Left lung (tissue), 10 donors: ENCODE data around the gene KIF2A. TPM values are rescaled to one million over a fixed set of nuclear protein-coding genes. Genes with fewer than 3 reads are reported as not detected.

ENCODE experiments used
- ATAC-seq: fragments of 200-7000 bp; cut with Tn5 transposase; one replicate; pipeline ENCODE4 v1.9.1; 2020; ENCODE audit warnings: moderate library complexity
- DNase-seq, 4 donors: peaks; one replicate each; pipeline ENCODE4 v3.0.0-alpha.2; 2013 to 2020
- H3K27ac ChIP-seq, 2 donors: fragments of 200-600 bp; sonication (generic) in 1 of 2; one replicate each; pipeline versions ENCODE4 v1.5.0 to v1.8.0; 2020 to 2021
- H3K27me3 ChIP-seq, 2 donors: fragments of 200-600 bp; sonication (generic) in 1 of 2; one replicate each; pipeline versions ENCODE4 v1.5.0 to v1.8.0; 2020 to 2021
- H3K36me3 ChIP-seq, 2 donors: fragments of 200-600 bp; sonication (generic) in 1 of 2; one replicate each; pipeline versions ENCODE4 v1.5.0 to v1.8.0; 2020 to 2021
- H3K4me1 ChIP-seq, 2 donors: fragments of 200-600 bp; one replicate each; pipeline ENCODE4 v1.8.0; 2021
- H3K4me3 ChIP-seq, 2 donors: fragments of 200-600 bp; sonication (generic) in 1 of 2; one replicate each; pipeline versions ENCODE4 v1.5.0 to v1.8.0; 2020 to 2021; ENCODE audit warnings: mild to moderate bottlenecking in 1 of 2
- H3K9me3 ChIP-seq, 2 donors: fragments of 200-600 bp; sonication (generic) in 1 of 2; one replicate each; pipeline versions ENCODE4 v1.5.0 to v1.8.0; 2020 to 2021
- intact Hi-C, 2 donors: fragments of 100-400 bp; cut with DNase I; formaldehyde crosslinking; loops; one replicate each; pipeline versions ENCODE4 v1.11.2 to v1.14.2; 2022
- polyA plus RNA-seq, 6 donors: library from polyadenylated mRNA; unstranded; fragments of 120-200 nt; gene quantifications; one replicate each; pipeline ENCODE4 v1.2.1, GENCODE V29; 2013; ENCODE audit not compliant: insufficient read length in 6 of 6
- total RNA-seq, 2 donors: library from RNA; stranded (reverse); fragmentation: NEBNext Ultra II Directional; extraction: Animal tissue kit (Norgen Biotek cat#: 25700); gene quantifications; one replicate each; pipeline ENCODE4 v1.2.1, GENCODE V29; 2021
- TF ChIP-seq, protein P1 (sequence below), 2 donors: fragments of 200-600 bp; sonication (generic) in 1 of 2; IDR thresholded peaks; one replicate each; pipeline versions ENCODE4 v1.5.0 to v1.8.0; 2021; ENCODE audit warnings: antibody characterized with exemption in 2 of 2
- donor health status: DM: no; HTN: yes; CAD: no.
- donor health status: DM: no; HTN: no; CAD: no.

KIF2A gene
- total and polyA plus RNA-seq, 8 donors = 26.3 to 48.3 (median 43.0) TPM

DNA sequence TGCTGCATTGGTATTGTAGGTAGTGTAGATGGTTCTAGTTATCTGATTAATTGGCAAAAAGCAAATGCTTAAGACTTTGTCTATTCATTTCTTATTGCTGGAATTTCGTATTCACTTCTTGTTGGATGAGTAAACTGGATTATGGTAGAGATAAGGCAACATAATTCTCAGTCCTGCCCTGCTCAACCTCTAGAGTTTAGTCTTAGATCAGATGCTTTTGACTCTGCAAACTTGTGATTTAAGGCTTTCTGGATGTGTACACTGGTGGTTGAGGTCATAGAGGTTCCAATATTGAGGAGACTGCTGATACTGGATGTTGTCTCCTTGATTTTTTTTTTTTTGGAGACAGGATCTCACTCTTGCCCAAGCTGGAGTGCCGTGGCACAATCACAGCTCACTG is 35.0 kb downstream of the KIF2A start:
- intact Hi-C loops = no loop called here
- H3K4me3 ChIP-seq = no peak overlapping the region

DNA sequence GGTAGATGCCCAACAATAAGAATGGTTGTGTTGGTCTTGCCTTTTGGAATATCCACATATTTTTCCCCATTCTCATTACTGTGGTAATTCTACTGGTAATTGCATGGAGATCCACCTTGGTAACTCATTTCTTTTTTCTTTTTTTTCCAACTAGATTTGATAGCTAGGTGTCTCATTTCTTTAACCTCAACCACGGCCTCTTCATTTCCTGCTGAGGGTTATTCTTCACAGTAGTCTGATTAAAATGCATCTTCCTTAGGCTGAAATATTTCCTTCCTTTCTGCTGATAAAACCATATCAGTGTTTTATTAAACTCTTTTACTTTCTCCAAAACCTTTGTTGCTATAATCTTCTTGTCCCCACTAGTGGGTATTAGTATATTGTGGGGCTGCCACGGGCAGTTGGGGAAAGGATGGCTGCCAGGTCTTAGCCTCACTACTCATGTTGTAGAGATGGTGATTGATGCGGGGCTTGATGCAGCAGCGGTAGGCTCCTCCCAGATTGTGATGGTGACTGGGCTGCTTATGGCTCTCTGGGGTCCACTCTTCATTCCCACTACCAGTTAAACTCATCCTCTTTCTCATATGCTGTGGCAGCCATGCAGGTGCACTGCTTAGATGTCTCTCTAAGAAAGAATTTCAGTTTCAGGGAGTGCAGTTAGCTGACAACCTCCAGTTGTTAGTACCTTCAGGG is 35.9 kb downstream of the KIF2A start:
- no peaks in the 10 kb centered on the region for H3K36me3 ChIP-seq
- no peak overlapping the region for H3K27ac ChIP-seq
- H3K27me3 ChIP-seq = no peaks in the 10 kb centered on the region
- ATAC-seq = no peak
- DNase-seq = no peak
- TF ChIP-seq, protein P1, sequence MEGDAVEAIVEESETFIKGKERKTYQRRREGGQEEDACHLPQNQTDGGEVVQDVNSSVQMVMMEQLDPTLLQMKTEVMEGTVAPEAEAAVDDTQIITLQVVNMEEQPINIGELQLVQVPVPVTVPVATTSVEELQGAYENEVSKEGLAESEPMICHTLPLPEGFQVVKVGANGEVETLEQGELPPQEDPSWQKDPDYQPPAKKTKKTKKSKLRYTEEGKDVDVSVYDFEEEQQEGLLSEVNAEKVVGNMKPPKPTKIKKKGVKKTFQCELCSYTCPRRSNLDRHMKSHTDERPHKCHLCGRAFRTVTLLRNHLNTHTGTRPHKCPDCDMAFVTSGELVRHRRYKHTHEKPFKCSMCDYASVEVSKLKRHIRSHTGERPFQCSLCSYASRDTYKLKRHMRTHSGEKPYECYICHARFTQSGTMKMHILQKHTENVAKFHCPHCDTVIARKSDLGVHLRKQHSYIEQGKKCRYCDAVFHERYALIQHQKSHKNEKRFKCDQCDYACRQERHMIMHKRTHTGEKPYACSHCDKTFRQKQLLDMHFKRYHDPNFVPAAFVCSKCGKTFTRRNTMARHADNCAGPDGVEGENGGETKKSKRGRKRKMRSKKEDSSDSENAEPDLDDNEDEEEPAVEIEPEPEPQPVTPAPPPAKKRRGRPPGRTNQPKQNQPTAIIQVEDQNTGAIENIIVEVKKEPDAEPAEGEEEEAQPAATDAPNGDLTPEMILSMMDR (IDR thresholded peaks at IDR 0.05) = no peak
- H3K4me1 ChIP-seq = no peaks in the 10 kb centered on the region
- no peak overlapping the region for H3K4me3 ChIP-seq
- H3K9me3 ChIP-seq = no peaks in the 10 kb centered on the region
- intact Hi-C loops = no loop called here

More for the DNA sequence above, 35.0 kb downstream of the KIF2A start:
- Histone ChIP-seq H3K36me3 (no peaks in the 10 kb centered on the region), H3K9me3 (no peaks in the 10 kb centered on the region), H3K27ac (no peak overlapping the region), H3K27me3 (no peaks in the 10 kb centered on the region), H3K4me1 (no peaks in the 10 kb centered on the region)
- TF ChIP-seq, protein P1 (IDR thresholded peaks at IDR 0.05) = no peak
- ATAC-seq = no peak
- no peak for DNase-seq

DNA sequence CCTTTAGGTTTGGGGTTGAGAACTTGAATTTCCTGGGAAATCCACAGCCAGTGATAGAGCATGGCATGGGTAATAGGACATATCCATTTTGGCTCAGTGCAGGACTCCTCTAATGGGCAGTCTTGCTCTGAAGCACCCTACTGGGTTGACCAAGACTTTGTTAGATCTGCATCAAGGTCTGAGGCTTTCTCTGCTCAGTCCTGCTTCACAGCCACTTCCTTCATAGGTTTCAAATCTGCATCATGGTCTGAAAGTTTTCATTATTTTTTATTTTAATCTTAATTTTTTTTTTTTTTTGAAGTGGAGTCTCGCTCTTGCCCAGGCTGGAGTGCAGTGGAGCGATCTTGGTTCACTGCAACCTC is 36.5 kb downstream of the KIF2A start:
- Histone ChIP-seq H3K4me1 (no peaks in the 10 kb centered on the region), H3K36me3 (peaks cover 0 to 4% of the 10 kb centered on the region in 2 donors), H3K27me3 (no peaks in the 10 kb centered on the region), H3K27ac (no peak overlapping the region), H3K4me3 (no peak overlapping the region), H3K9me3 (no peaks in the 10 kb centered on the region)
- no peak for DNase-seq
- TF ChIP-seq, protein P1 (IDR thresholded peaks at IDR 0.05) = no peak
- ATAC-seq = no peak
- intact Hi-C loops = no loop called here

DNA sequence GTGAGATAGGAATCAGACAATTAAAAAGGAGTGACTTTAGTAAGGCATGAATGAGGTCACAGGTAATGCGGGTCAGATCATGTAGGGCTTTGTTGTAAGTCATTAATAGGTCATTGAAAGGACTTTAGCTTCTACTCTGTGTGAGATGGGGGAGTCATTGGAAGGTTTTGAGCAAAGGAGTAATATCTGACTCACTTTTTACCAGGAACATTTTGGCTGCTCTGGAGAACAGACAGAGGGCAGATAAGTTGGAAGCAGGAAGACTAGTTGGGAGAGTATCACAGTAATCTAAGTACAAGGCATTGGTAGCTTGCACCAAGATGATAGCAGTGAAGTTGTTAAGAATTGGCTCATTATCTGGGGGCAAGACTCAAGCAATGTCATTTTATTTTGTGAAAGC is 37.4 kb downstream of the KIF2A start:
- TF ChIP-seq, protein P1 (IDR thresholded peaks at IDR 0.05) = no peak
- H3K36me3 ChIP-seq = peaks cover 0 to 14% of the 10 kb centered on the region in 2 donors
- H3K27me3 ChIP-seq = no peaks in the 10 kb centered on the region
- ATAC-seq = no peak
- no peaks in the 10 kb centered on the region for H3K4me1 ChIP-seq
- no peak overlapping the region for H3K27ac ChIP-seq
- no peaks in the 10 kb centered on the region for H3K9me3 ChIP-seq
- no peak for DNase-seq
- intact Hi-C loops = no loop called here
- no peak overlapping the region for H3K4me3 ChIP-seq

DNA sequence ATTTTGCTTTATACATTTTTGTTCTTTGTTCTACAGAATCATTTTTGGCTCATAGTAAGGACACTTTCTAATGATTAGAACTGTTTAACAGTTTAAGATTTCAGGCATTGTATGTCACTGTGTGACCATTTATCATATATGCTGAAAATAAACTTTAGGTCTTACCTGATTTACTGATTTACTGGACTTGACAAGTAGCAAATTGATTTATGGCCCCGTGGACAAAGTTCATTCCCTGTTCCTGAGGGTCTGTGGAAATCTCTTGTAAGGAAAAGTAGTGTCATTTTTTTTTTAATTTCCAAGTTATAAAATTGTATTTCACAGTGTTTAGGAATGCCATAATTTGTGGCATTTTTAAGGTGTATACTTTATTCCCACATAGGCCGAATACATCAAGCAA is 40.7 kb downstream of the KIF2A start:
- TF ChIP-seq, protein P1 (IDR thresholded peaks at IDR 0.05) = no peak
- H3K27me3 ChIP-seq = no peaks in the 10 kb centered on the region
- intact Hi-C loops = no loop called here

More for the DNA sequence above, 40.7 kb downstream of the KIF2A start:
- H3K4me1 ChIP-seq = no peaks in the 10 kb centered on the region
- H3K27ac ChIP-seq = no peak overlapping the region
- no peak for ATAC-seq
- no peaks in the 10 kb centered on the region for H3K9me3 ChIP-seq
- no peak overlapping the region for H3K4me3 ChIP-seq
- H3K36me3 ChIP-seq = peaks cover 0 to 37% of the 10 kb centered on the region in 2 donors
- DNase-seq = no peak
